K562 (cell line): ENCODE results near the gene BCAS3. TPM values are rescaled to one million over a fixed set of nuclear protein-coding genes. Genes with fewer than 3 reads are reported as not detected.

Source experiments
- ATAC-seq: fragments of 200-7000 bp; cut with Tn5 transposase; 3 replicates; pipeline ENCODE4 v1.9.1; 2020; ENCODE audit warnings: moderate library complexity
- BruUV-seq: library from RNA; stranded (reverse); fragments of 400-500 nt; replicated peaks from 2 replicates; lab custom pipeline; 2021; lab: Mats Ljungman, UMichigan
- CTCF ChIA-PET: fragments of 300-600 bp; formaldehyde crosslinking; extraction: SDS; loops from one replicate; lab custom pipeline; 2021; ENCODE audit warnings: low intra/inter-chr PET ratio; lab: Yijun Ruan, JAX
- POLR2A ChIA-PET: fragments of 300-600, 350-650 bp; sonication (Branson Sonifier 250); formaldehyde crosslinking; extraction: SDS; loops from one replicate; lab custom pipeline; 2021; ENCODE audit warnings: antibody characterized with exemption, inconsistent platforms; lab: Yijun Ruan, JAX
- DNase-seq, 4 experiments: peaks; one replicate each; pipeline versions ENCODE4 v3.0.0 to v3.0.0-alpha.2; 2011 to 2018; ENCODE audit warnings: low spot score in 3 of 4, mixed read lengths in 3 of 4; ENCODE audit errors: extremely low read depth in 1 of 4
- FAIRE-seq: peaks from 2 replicates; lab custom pipeline; 2011; peaks lifted over from hg19 to GRCh38; lab: Jason Lieb, UNC
- H2AFZ ChIP-seq: 2 replicates; pipeline ENCODE4 v1.6.0; 2011; ENCODE audit warnings: low read depth, low read length, control low read depth, inconsistent platforms
- H3K27ac ChIP-seq: fragments of 200-600 bp; 3 replicates; pipeline ENCODE4 v1.8.0; 2011; ENCODE audit warnings: low read depth, mild to moderate bottlenecking, control low read depth, inconsistent platforms, low read length, moderate library complexity, mixed read lengths; ENCODE audit errors: extremely low read depth
- H3K27me3 ChIP-seq, 2 experiments: fragments of 300-600 bp in 1 of 2; 2 replicates in 1 of 2; 3 replicates in 1 of 2; pipeline versions ENCODE4 v1.6.0 to v1.8.0; 2011; ENCODE audit warnings: inconsistent platforms in 2 of 2, low read length in 2 of 2, mild to moderate bottlenecking in 1 of 2, mixed read lengths in 1 of 2, moderate library complexity in 1 of 2; ENCODE audit not compliant: control insufficient read depth in 2 of 2, insufficient read depth in 2 of 2
- H3K36me3 ChIP-seq: fragments of 300-600 bp; 3 replicates; pipeline ENCODE4 v1.8.0; 2011; ENCODE audit warnings: mild to moderate bottlenecking, low read length, inconsistent platforms; ENCODE audit not compliant: control insufficient read depth, insufficient read depth
- H3K4me1 ChIP-seq, 2 experiments: fragments of 200-600 bp in 1 of 2; replicated peaks in 1 of 2; 2 replicates in 1 of 2; 3 replicates in 1 of 2; pipeline versions ENCODE4 v1.5.1 to v1.8.0; 2011; ENCODE audit warnings: inconsistent platforms in 2 of 2, low read length in 2 of 2, mild to moderate bottlenecking in 1 of 2, mixed read lengths in 1 of 2, moderate library complexity in 1 of 2; ENCODE audit not compliant: control insufficient read depth in 2 of 2, insufficient read depth in 2 of 2
- H3K4me2 ChIP-seq: 2 replicates; pipeline ENCODE4 v1.6.1; 2011; ENCODE audit warnings: low read length, control low read depth, inconsistent platforms, mixed read lengths; ENCODE audit not compliant: insufficient read depth
- H3K4me3 ChIP-seq: fragments of 200-600 bp; sonication (generic), shearing (Covaris generic); 2 replicates; pipeline ENCODE4 v1.5.1; 2016; ENCODE audit warnings: control low read depth, inconsistent platforms
- H3K79me2 ChIP-seq: fragments of 200-600 bp; 3 replicates; pipeline ENCODE4 v1.8.0; 2011; ENCODE audit warnings: low read length, inconsistent platforms; ENCODE audit not compliant: control insufficient read depth, insufficient read depth
- H3K9ac ChIP-seq, 2 experiments: 2 replicates each; pipeline versions ENCODE4 v1.6.0 to v1.6.1; 2011; ENCODE audit warnings: low read depth in 2 of 2, low read length in 2 of 2, control low read depth in 1 of 2, inconsistent platforms in 1 of 2, mild to moderate bottlenecking in 1 of 2, mixed read lengths in 1 of 2; ENCODE audit not compliant: insufficient read depth in 1 of 2
- H3K9me1 ChIP-seq: one replicate; pipeline ENCODE4 v1.6.0; 2011; ENCODE audit warnings: inconsistent platforms, mild to moderate bottlenecking, low read length, moderate library complexity; ENCODE audit not compliant: control insufficient read depth, insufficient read depth
- H3K9me3 ChIP-seq: replicated peaks from 2 replicates; pipeline ENCODE4 v1.5.1; 2011; ENCODE audit warnings: low read depth, low read length, inconsistent platforms; ENCODE audit not compliant: control insufficient read depth, insufficient read depth
- H4K20me1 ChIP-seq: replicated peaks from 2 replicates; pipeline ENCODE4 v1.6.1; 2011; ENCODE audit warnings: low read length, inconsistent platforms, mixed read lengths; ENCODE audit not compliant: control insufficient read depth, insufficient read depth
- BDP1 ChIP-seq: IDR thresholded peaks from 3 replicates; pipeline ENCODE4 v1.6.1; 2011; ENCODE audit not compliant: insufficient read length, insufficient read depth
- PRPF4 ChIP-seq: fragments of 200-400 bp; formaldehyde crosslinking; IDR thresholded peaks from one replicate; pipeline ENCODE4 v1.6.1; 2017; ENCODE audit warnings: low read length, low read depth, mild to moderate bottlenecking; ENCODE audit not compliant: insufficient read depth, poor library complexity, severe bottlenecking
- RHOXF2B ChIP-seq: fragments of 250-450 bp; sonication (Bioruptor Pico); conservative IDR thresholded peaks from 2 replicates; pipeline ENCODE4 v1.5.1; 2021
- THRA ChIP-seq: fragments of 450-650 bp; IDR thresholded peaks from 2 replicates; pipeline ENCODE4 v1.6.1; 2017; ENCODE audit warnings: mild to moderate bottlenecking, moderate library complexity
- ZBTB11 ChIP-seq, 3 experiments: fragments of 200-800 bp in 1 of 3; fragments of 250-450 bp in 1 of 3; fragments of 450-650 bp in 1 of 3; sonication (Bioruptor Pico) in 1 of 3; sonication (Bioruptor generic) in 1 of 3; formaldehyde crosslinking in 1 of 3; IDR thresholded peaks; 2 replicates each; pipeline versions ENCODE4 v1.6.1 to v1.8.0; 2016 to 2022; ENCODE audit warnings: mild to moderate bottlenecking in 2 of 3, missing genetic modification characterization in 2 of 3, missing compliant biosample characterization in 1 of 3, moderate library complexity in 1 of 3
- whole genome bisulfite sequencing: fragments of 100-300 bp; shearing (Covaris generic); methylation state at CpG from one replicate; pipeline ENCODE4 v1.1.6; 2016; ENCODE audit warnings: low coverage, mixed read lengths; ENCODE audit not compliant: insufficient coverage; ENCODE audit errors: missing lambda C conversion rate; 5-methylcytosine and 5-hydroxymethylcytosine counted together
- in situ Hi-C: fragments of 300-500 bp; cut with MboI; formaldehyde crosslinking; loops from 4 replicates; pipeline ENCODE4 v1.15.0; 2018; ENCODE audit warnings: inconsistent platforms, mixed read lengths
- intact Hi-C: fragments of 100-400 bp; cut with micrococcal nuclease; formaldehyde crosslinking; loops from 2 replicates; pipeline ENCODE4 v1.14.2; 2022
- polyA plus RNA-seq, 8 experiments: library from polyadenylated mRNA; depleted of rRNA in 4 of 8; stranded (reverse) in 5 of 8; unstranded in 3 of 8; fragments of >200 nt; fragmentation: Nextera tagmentation in 2 of 8; fragmentation: Illumina TruSeq in 1 of 8; extraction: Ambion mirVana in 2 of 8; extraction: Trizol in 1 of 8; gene quantifications; 2 replicates each; pipeline versions ENCODE4 v1.2.1 to v1.2.3, GENCODE V29; 2011 to 2014; ENCODE audit warnings: inconsistent platforms in 1 of 8, missing spikeins in 1 of 8
- total RNA-seq, 7 experiments: library from RNA; depleted of rRNA in 6 of 7; stranded (reverse); fragments of >200 nt in 6 of 7; fragmentation: Illumina TruSeq in 2 of 7; extraction: Trizol in 2 of 7; gene quantifications; 2 replicates each; pipeline versions ENCODE4 v1.2.1 to v1.2.3, GENCODE V29; 2011 to 2021; ENCODE audit warnings: low replicate concordance in 1 of 7

The BCAS3 gene
- total and polyA plus RNA-seq, 9 of the 15 experiments (the other 6 are each of a cell fraction or from before 2014, with no cell fraction given) = 1.9 to 5.5 (median 3.5) TPM

GRCh38 chr17:61364463-61364846 is 686.8 kb downstream of the BCAS3 start:
- ATAC-seq = no peak
- Histone ChIP-seq H3K9me1 (no peaks in the 10 kb centered on the region), H3K27me3 (peaks cover 28 to 43% of the 10 kb centered on the region in 2 experiments), H3K4me1 (no peaks in the 10 kb centered on the region), H3K9ac (no peak overlapping the region), H3K9me3 (no peaks in the 10 kb centered on the region), H3K4me3 (no peak overlapping the region), H3K36me3 (no peaks in the 10 kb centered on the region), H3K27ac (no peak overlapping the region), H3K4me2 (no peak overlapping the region), H2AFZ (no peak overlapping the region), H4K20me1 (0 out of 2 replicates have a peak, but pooled peaks cover 7% of the 10 kb centered on the region), H3K79me2 (no peaks in the 10 kb centered on the region)
- FAIRE-seq = no peak
- ChIA-PET CTCF (no interaction called here), POLR2A (interaction anchor here (1.3 kb wide), 1 partner anchor 15 kb away, joined by 3 read pairs; no protein-coding TSS in a partner anchor)
- intact Hi-C loops (no loop called here), in situ Hi-C loops (no loop called here)
- no peak for DNase-seq
- TF ChIP-seq ZBTB11 (CRISPR knock-in tag; IDR thresholded peaks at IDR 0.05) (peak in 1 of 3 experiments; percentile 13; a peak in 2 of 6 replicates), RHOXF2B (CRISPR knock-in tag) (no peak), PRPF4 (no peak), THRA (no peak), BDP1 (no peak)
- no TSS peak for BruUV-seq
- 0% methylated on average over 3 of the region's 3 CpGs for WGBS
